Omental fat pad (tissue), 4 donors: ENCODE data around the gene SEMA5A. TPM values are rescaled to one million over a fixed set of nuclear protein-coding genes. Genes with fewer than 3 reads are reported as not detected.

Source experiments
- ATAC-seq: fragments of 150-250 bp; one replicate; pipeline ENCODE4 v1.9.1; 2016; ENCODE audit warnings: mild to moderate bottlenecking, moderate library complexity; ENCODE audit not compliant: low FRiP score
- DNase-seq: peaks from one replicate; pipeline ENCODE4 v3.0.0-alpha.2; 2019; ENCODE audit warnings: low spot score
- small RNA-seq: library from RNA; depleted of rRNA; stranded (forward); fragments of <200 nt; gene quantifications from one replicate; pipeline ENCODE3, GENCODE V24; 2016
- total RNA-seq, 4 donors: library from RNA; depleted of rRNA; stranded (reverse); fragments of >200 nt; gene quantifications; one replicate each; pipeline ENCODE4 v1.1.0, GENCODE V29; 2016
- TF ChIP-seq, protein P1 (sequence below), 3 donors: fragments of 450-650 bp; IDR thresholded peaks; one replicate each; pipeline ENCODE4 v1.5.1; 2016 to 2017; ENCODE audit warnings: antibody characterized with exemption in 3 of 3, mild to moderate bottlenecking in 3 of 3, moderate library complexity in 2 of 3

SEMA5A gene
- total RNA-seq, 4 donors from 2014 or later = 6.3 to 60.2 (median 22.1) TPM

DNA sequence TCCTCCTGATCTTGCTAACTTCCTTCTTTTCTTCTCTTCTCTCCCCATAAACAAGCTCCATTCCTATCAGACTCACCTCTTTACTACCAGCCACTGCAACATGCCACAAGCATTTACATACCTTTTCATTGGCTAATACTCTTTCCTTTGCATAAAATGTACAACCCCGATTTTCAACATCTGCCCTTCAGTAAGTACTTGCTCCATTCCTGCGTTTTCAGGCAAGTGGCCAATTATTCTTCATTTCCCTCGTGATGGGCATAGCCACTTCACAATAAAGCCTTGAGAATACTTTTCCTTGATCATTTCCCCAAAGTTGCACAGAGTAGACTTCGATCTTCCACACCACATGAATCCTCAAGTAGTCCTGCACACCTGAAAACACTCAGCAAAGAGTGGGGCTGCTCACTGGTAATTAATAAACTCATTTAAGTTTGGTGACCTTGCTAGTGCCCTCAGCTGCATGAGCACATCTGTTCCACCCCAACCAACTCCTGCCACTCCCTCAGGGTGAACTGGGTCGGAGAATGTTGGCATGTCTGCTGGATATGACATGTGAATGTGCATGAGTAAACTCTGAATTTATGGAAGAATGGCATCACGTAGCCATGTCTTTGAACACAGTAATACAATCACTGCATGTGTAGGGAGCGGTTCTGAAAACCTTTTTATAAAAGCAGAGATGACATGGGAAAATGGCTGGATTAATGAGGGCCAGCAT is 535.8 kb downstream of the SEMA5A start:
- ATAC-seq (no peak), DNase-seq (no peak)
- TF ChIP-seq, protein P1, sequence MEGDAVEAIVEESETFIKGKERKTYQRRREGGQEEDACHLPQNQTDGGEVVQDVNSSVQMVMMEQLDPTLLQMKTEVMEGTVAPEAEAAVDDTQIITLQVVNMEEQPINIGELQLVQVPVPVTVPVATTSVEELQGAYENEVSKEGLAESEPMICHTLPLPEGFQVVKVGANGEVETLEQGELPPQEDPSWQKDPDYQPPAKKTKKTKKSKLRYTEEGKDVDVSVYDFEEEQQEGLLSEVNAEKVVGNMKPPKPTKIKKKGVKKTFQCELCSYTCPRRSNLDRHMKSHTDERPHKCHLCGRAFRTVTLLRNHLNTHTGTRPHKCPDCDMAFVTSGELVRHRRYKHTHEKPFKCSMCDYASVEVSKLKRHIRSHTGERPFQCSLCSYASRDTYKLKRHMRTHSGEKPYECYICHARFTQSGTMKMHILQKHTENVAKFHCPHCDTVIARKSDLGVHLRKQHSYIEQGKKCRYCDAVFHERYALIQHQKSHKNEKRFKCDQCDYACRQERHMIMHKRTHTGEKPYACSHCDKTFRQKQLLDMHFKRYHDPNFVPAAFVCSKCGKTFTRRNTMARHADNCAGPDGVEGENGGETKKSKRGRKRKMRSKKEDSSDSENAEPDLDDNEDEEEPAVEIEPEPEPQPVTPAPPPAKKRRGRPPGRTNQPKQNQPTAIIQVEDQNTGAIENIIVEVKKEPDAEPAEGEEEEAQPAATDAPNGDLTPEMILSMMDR (IDR thresholded peaks at IDR 0.05) = no peak

DNA sequence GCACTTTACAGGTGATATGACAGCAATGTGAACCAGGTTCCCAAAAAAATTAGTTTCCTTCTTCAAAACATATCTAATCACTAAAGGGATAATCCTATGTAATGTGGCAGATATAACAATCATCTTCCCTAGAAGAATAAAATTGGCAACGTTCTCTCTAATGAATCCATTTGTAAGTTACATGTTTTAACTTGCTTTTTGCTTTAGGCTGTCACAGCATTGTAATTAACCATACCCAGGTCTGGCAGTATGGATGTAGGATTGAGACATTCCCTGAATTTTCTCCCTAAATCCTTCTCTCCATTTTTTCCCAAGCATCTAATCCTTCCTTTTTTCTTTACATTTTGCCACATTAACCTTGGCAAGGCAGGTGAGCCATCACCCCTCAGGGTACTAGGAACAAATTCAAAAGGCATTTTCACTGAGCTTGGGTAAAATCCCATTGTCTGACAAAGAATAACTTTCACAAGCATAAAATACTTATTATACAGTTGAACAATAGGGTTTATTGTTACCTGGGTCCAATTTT is 548.3 kb downstream of the SEMA5A start:
- TF ChIP-seq, protein P1 (IDR thresholded peaks at IDR 0.05) = no peak
- DNase-seq (no peak), ATAC-seq (no peak)

DNA sequence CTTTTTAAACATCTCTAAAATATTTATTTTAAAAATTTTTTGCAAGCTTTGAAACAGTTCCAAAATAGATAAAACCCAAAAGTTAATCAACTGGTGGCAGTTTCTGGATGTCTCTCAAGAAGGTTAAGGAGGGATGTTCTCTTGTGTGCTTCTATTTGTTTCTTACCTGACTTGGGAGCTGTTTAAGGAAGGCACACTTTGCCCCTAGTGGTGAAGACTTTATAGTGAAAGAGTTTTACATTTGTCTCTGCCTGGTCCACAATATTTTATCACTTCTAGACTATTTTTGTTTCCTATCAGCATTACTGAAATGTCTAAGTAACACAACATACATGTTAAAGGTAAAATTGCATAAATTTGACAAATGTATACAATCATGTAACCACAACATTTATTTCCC is 552.8 kb downstream of the SEMA5A start:
- TF ChIP-seq, protein P1 (IDR thresholded peaks at IDR 0.05) = no peak
- ATAC-seq (no peak), DNase-seq (no peak)

Small RNA genes within 50 kb of the gene (small RNA-seq; reads per million reads assigned to genes)
- not detected for gene MIR4636
- gene SNORD123 = 649 reads per million, percentile 98 among the genes with 10 or more reads in this experiment

Other genes starting within 250 kb of the SEMA5A start
- gene TAS2R1, start 84.3 kb upstream of the SEMA5A start, total RNA-seq = not detected